HG03103 (cell line): Measurements from ENCODE around the gene HPN.
"Not testable (repeated sequence)": the region's sequence is repeated elsewhere in the genome, so short reads cannot be mapped to it uniquely, and the experiment has no call there.

Experiments used
- ATAC-seq: cut with Tn5 transposase; IDR thresholded peaks from one replicate; pipeline ENCODE4 v1.9.1; 2021; ENCODE audit warnings: low read depth; ENCODE audit not compliant: unreplicated experiment

The HPN gene

GRCh38 chr19:35040826-35041547, 534 bp upstream of the HPN start:
- ATAC-seq = no peak

- ATAC-seq = no peak
These were observed 672 bp downstream of the HPN start for GRCh38 chr19:35042056-35042730.

- ATAC-seq = no peak
These were observed 1.6 kb downstream of the HPN start for GRCh38 chr19:35042954-35043604.

- no peak for ATAC-seq
These were observed 2.4 kb downstream of the HPN start for GRCh38 chr19:35043906-35044305.

GRCh38 chr19:35044317-35045117, 3.0 kb downstream of the HPN start:
- no peak for ATAC-seq

GRCh38 chr19:35045667-35046300, 4.3 kb downstream of the HPN start:
- peak; percentile 67 for ATAC-seq

- no peak for ATAC-seq
These were observed 4.9 kb downstream of the HPN start for GRCh38 chr19:35046461-35046860.

- no peak for ATAC-seq
These were observed 7.4 kb downstream of the HPN start for GRCh38 chr19:35048911-35049411.

GRCh38 chr19:35049456-35049855, 7.9 kb downstream of the HPN start:
- ATAC-seq = no peak

GRCh38 chr19:35050662-35051061, 9.1 kb downstream of the HPN start:
- not testable (repeated sequence) for ATAC-seq

- ATAC-seq = not testable (repeated sequence)
These were observed 9.7 kb downstream of the HPN start for GRCh38 chr19:35051268-35051667.

GRCh38 chr19:35051796-35052195, 10.3 kb downstream of the HPN start:
- no peak for ATAC-seq

- ATAC-seq = no peak
These were observed 11.2 kb downstream of the HPN start for GRCh38 chr19:35052599-35053190.

- no peak for ATAC-seq
These were observed 12.3 kb downstream of the HPN start for GRCh38 chr19:35053667-35054293.

GRCh38 chr19:35054626-35055025, 13.1 kb downstream of the HPN start:
- no peak for ATAC-seq

GRCh38 chr19:35055715-35056179, 14.2 kb downstream of the HPN start:
- no peak for ATAC-seq

- no peak for ATAC-seq
These were observed 15.1 kb downstream of the HPN start for GRCh38 chr19:35056513-35057063.

- no peak for ATAC-seq
These were observed 16.8 kb downstream of the HPN start for GRCh38 chr19:35058370-35058769.
